HG02885 (cell line): ENCODE measurements around the gene DENND4A.
"Not testable (repeated sequence)": the region's sequence is repeated elsewhere in the genome, so short reads cannot be mapped to it uniquely, and the experiment has no call there.

Experiments
- ATAC-seq: cut with Tn5 transposase; IDR thresholded peaks from one replicate; pipeline ENCODE4 v1.9.1; 2021; ENCODE audit warnings: mild to moderate bottlenecking; ENCODE audit not compliant: unreplicated experiment, poor library complexity

The DENND4A gene

DNA sequence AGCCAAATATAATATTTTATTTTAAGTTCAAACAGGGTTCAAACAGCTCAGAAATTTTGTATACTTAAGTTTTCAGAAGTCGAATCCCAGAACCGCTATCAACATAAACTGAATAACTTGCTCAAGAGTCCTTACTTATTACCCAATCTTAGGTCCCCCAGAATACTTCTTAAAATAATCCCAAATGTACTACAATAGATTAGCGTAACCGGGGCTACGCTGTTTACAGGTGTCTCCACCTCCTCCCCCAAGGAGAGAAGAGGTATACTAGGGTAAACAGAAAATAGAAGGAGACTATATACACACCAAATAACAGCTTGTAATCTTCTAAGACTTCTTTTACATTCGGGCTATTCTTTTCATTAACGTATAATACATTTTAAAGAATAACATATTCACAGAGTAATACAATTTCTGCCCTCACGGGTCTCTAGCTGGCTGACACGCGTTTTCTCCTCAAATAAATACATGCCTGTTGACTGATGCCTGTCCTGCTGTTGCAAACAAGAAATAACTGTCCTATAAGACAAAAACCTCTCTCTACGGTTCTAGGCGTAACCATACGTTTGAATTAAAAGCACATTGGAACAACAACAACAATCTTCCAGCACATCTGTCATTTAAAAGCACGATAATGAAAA lies 1.3 kb downstream of the DENND4A start:
- no peak for ATAC-seq

DNA sequence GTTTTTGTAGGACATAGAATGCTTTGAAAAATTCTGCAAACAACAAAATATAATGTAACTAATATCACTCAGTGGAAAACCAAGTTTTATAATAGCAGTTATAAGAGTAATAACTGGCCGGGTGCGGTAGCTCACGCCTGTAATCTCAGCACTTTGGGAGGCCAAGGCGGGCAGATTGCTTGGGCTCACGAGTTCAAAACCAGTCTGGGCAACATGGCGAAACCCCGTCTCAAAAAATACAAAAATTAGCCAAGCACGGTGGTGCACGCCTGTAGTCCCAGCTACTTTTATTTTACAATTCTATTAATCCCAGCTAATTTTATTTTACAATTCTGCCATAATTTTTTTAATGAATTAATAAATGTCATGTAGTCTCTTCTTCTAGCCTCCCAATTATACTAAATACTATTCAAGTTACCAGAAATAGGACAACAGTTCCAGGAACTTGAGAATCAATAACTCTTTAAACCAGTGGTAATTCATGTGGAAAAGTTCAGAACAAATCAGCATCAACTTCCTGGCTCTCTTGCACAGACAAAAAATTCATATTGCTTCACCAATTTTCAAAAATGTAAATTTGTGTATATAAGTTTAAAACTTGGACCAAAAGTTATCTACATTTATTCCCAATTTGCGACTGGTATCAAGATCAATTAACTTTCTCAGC lies 2.2 kb downstream of the DENND4A start:
- no peak for ATAC-seq

DNA sequence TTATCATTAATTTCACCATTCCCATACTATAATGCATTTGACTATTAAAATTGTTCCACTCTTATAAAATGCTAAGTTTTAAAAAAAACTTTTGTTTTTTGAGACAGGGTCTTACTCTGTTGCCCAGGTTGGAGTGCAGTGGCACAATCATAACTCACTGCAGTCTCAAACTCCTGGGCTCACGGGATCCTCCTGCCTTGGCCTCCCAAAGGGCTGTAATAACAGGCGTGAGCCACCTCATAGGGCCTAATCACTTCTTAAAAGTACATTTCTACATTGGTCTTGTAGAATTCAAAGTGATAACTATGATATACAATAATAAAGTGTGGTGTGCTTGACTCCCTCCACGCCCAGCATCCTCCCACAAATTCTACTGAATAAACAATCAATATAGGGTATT lies 3.0 kb downstream of the DENND4A start:
- ATAC-seq = no peak

- no peak for ATAC-seq
Measured at GRCh38 chr15:65787260-65787659, 4.8 kb downstream of the DENND4A start.

DNA sequence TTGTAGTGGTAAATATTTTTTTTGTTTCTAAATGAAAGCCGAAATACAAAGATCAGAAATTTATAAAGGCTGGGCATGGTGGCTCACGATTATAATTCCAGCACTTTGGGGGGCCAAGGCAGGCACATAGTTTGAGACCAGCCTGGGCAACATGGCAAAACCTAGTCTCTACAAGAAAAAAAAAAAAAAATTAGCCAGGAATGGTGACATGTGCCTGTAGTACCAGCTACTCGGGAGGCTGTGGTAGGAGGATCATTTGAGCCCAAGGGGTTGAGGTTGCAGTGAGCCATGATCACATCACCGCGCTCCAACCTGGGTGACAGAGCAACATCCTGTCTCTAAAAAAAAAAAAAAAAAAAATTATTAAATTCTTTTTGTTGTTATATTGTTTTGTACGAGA lies 6.9 kb downstream of the DENND4A start:
- ATAC-seq = no peak

GRCh38 chr15:65783872-65784271 lies 8.2 kb downstream of the DENND4A start:
- no peak for ATAC-seq

GRCh38 chr15:65782096-65782495 lies 10.0 kb downstream of the DENND4A start:
- no peak for ATAC-seq

DNA sequence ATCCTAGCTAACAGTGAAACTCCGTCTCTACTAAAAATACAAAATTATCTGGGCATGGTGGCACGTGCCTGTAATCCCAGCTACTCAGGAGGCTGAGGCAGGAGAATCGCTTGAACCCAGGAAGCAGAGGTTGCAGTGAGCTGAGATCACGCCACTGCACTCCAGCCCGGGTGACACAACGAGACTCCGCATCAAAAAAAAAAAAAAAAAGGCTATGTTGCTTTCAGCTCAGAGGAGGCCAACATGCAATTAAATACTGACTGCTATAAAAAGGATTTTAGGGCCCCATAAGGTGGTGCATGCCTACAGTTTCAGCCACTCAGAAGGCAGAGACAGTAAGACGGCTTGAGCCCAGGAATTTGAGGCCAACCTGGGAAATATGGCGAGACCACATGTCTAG lies 13.4 kb downstream of the DENND4A start:
- not testable (repeated sequence) for ATAC-seq

DNA sequence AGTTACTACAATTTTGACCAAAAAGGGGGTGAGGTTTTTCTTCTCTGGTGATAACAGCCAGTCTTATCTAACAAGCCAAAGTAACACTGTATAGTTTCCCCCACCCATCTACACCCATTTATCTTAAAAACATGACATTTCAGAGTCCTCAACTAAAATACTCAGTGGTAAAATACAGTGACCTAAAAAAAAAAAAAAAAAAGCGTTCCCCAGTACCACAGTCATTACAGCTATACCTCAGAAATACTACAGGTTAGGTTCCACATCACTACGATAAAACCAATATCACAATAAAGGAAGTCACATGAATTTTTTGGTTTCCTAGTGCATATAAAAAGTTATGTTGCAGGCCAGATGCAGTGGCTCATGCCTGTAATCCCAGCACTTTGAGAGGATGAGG lies 13.8 kb downstream of the DENND4A start:
- ATAC-seq = no peak

- no peak for ATAC-seq
Measured at GRCh38 chr15:65777843-65778242, 14.2 kb downstream of the DENND4A start.

DNA sequence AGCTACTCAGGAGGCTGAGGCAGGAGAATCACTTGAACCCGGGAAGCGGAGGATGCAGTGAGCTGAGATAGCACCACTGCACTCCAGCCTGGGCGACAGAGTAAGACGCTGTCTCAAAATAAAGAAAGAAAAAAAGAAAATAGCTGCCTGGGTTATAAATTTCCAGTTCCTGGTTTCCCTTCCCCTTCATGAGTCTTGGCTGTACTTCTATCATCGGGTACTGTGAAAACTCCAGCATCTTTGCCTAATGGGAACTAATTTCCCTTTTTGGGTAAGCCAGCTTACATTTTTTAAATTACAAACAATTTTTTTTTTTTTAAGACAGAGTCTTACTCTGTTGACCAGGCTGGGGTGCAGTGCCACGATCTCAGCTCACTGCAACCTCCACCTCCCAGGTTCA lies 15.0 kb downstream of the DENND4A start:
- ATAC-seq = no peak

GRCh38 chr15:65773386-65774111 lies 18.5 kb downstream of the DENND4A start:
- ATAC-seq = peak; percentile 59

DNA sequence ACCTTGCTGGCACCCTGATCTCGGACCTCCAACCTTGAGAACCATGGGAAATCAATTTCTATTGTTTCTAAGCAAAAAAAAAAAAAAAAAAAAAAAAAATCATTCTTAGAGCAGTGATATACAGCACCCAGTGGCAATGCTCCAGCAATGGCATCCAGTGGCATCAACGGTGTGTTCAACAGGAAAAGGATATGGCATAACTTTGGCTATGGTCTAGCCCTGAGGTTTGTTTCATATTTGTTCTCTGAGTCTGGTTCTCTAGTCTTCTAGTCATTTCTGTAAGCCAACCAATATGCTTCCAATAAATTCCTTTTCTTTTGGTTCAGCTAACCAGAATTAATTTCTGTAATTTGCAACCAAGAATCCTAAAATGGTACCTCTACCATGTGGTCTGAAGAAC lies 19.2 kb downstream of the DENND4A start:
- ATAC-seq = no peak

DNA sequence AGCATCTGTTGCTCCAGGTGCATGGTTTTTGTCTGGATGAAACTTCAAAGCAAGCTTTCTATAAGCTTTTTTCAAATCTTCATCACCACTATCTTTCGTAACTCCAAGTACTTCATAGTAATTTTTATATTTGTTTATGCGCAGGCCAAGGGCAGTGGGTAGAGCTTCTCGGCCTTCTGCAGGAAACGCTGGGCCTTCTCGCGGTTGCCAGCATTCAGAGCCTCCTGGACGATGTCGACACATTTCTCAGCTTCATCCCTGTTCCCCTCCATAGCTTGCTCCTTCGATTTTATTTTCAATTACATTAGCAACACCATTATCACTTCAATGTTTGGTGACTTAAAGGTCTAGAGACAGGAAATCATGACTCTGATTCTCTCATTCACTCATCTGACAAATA lies 20.2 kb downstream of the DENND4A start:
- no peak for ATAC-seq

DNA sequence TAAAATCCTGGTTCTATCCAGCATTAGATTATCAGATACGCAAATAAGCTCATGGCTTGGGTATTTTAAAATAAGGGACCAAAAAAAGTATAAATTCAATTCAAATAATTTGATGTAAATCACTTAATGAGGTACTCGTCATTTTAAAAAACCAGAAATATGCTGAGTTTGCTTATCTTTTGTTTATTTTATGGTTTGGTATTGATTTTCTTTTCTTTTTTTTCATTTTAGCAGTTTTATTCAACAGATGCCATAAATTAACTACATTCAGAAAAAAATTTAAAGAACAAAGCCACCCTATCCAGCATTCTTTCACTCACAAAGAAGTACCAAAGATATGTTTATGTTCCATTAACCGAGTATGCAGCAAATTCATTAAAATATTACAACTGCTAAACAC lies 22.6 kb downstream of the DENND4A start:
- no peak for ATAC-seq

DNA sequence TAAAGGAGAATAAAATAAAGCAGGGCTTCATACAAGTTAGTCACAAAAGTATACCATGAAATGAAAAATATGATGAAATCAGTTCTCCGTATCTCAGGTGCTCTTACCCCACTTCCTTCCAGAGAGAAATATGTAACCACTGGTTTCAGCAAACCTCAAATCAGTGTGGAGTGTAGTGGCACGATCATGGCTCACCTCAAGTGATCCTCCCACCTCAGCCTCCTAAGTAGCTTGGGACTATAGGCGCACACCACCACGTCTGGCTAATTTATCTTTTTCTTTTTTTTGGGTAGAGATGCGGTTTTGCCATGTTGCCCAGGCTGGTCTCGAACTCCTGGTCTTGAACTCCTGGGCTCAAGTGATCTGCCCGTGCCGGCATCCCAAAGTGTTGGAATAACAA lies 24.2 kb downstream of the DENND4A start:
- no peak for ATAC-seq

- no peak for ATAC-seq
Measured at GRCh38 chr15:65767264-65767595, 24.9 kb downstream of the DENND4A start.

DNA sequence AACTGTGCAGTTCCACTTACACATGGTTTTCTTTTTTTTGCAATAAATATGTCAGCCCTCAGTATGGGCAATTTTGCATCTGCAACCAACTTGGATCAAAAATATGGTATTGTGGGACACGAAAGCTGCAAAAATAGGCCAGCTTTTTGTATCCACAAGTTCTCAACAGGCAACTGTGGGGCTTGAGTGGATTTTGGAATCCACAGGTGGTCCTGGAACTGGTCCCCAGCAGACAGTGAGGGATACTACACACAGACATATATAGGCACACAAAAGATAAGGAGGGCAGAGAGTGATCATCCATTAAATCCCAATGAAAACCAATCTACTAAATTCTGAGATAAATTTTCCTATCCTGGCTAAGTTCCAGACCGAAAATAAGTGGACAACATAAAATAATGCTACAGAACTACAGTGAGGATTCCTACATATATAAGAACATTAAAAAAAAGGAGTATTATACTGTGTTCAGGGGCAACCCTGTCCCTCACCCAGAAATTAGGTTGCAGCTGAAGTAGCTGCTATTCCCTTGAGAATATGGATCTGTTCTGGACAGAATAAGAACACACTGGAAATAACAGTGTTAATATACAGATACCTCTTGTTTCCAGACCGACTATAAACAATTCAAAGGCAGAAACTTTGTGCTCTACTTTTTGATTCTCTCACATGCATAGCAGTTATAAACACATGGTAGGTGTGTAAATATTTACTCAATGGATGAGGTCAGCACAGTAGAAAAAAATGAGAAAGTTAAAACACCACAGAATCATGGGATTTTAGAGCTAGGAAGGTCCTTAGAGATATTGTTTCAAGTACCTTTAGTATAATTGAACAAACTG lies 25.4 kb downstream of the DENND4A start:
- ATAC-seq = no peak

GRCh38 chr15:65765106-65765505 lies 27.0 kb downstream of the DENND4A start:
- ATAC-seq = no peak

- ATAC-seq = no peak
Measured at GRCh38 chr15:65762914-65763787, 28.9 kb downstream of the DENND4A start.
